Nephron progenitor cell (in vitro differentiated cells): ENCODE data around the gene TRPC3.
A peak's percentile ranks its signal among the peaks of the same experiment; 100 is the strongest.

Source experiments
- DNase-seq: peaks from one replicate; pipeline ENCODE4 v3.0.0; 2021
- H3K27ac Mint-ChIP-seq: 2 replicates; pipeline ENCODE4 v1.8.0; 2021; ENCODE audit warnings: mild to moderate bottlenecking, moderate library complexity, mixed read lengths
- H3K27me3 Mint-ChIP-seq: 2 replicates; pipeline ENCODE4 v1.8.0; 2021; ENCODE audit warnings: mild to moderate bottlenecking, low read depth, mixed read lengths; ENCODE audit not compliant: poor library complexity
- H3K36me3 Mint-ChIP-seq: 2 replicates; pipeline ENCODE4 v1.8.0; 2021; ENCODE audit warnings: low read depth, mixed read lengths
- H3K4me1 Mint-ChIP-seq: 2 replicates; pipeline ENCODE4 v1.8.0; 2021; ENCODE audit warnings: mixed read lengths
- H3K4me3 Mint-ChIP-seq: 2 replicates; pipeline ENCODE4 v1.8.0; 2021; ENCODE audit warnings: mild to moderate bottlenecking, moderate library complexity, mixed read lengths
- H3K9me3 Mint-ChIP-seq: 2 replicates; pipeline ENCODE4 v1.8.0; 2021; ENCODE audit warnings: mild to moderate bottlenecking, moderate library complexity, mixed read lengths
- TF ChIP-seq, protein P1 (sequence below): fragments of 200-600 bp; sonication (generic); IDR thresholded peaks from 2 replicates; pipeline ENCODE4 v1.5.0; 2021; ENCODE audit warnings: antibody characterized with exemption

The TRPC3 gene

DNA sequence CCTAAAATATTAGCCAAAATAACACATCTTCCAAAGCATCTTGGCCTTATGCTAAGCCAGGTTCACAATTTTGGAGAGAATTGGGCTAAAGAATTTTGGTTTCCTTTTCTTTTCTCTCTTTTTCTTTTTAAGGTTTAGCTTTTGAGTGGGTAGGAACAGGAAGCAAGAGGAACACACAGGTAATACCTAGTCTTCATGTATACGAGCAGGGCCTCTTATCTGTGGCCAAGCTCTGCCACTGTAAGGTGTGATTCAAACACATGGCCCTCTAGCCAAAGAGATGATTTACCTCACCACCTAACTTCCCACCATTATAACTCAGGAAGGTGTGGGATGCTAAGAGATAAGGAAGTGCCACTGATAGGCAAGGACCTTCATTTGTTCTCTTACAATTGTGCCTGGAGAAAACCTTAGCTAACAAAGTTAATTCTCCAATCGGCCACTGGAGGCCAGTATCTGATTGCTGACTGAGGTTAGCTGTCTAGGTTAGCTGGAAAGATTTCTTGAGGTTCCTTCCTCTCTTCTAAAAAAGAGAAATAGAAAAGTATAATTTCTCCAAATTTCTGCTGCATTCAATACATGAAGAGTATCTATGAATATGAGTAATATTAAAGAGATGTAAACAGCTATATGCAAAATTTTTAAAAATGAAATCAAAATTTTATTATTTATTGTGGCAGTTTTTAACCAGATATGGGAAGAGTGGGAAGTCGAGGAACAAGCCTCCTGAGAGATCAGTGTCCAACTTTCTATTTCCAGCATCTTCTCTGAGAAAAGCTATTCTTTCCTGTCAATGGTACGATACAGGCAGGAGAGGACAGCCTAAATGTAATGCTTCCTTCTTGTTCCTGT is 51.5 kb downstream of the TRPC3 start:
- TF ChIP-seq, protein P1, sequence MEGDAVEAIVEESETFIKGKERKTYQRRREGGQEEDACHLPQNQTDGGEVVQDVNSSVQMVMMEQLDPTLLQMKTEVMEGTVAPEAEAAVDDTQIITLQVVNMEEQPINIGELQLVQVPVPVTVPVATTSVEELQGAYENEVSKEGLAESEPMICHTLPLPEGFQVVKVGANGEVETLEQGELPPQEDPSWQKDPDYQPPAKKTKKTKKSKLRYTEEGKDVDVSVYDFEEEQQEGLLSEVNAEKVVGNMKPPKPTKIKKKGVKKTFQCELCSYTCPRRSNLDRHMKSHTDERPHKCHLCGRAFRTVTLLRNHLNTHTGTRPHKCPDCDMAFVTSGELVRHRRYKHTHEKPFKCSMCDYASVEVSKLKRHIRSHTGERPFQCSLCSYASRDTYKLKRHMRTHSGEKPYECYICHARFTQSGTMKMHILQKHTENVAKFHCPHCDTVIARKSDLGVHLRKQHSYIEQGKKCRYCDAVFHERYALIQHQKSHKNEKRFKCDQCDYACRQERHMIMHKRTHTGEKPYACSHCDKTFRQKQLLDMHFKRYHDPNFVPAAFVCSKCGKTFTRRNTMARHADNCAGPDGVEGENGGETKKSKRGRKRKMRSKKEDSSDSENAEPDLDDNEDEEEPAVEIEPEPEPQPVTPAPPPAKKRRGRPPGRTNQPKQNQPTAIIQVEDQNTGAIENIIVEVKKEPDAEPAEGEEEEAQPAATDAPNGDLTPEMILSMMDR: peak; percentile 87
- Mint-ChIP-seq H3K9me3 (no peaks in the 10 kb centered on the region), H3K36me3 (no peaks in the 10 kb centered on the region), H3K4me1 (no peaks in the 10 kb centered on the region), H3K27ac (no peak overlapping the region), H3K4me3 (no peak overlapping the region), H3K27me3 (peaks cover 11% of the 10 kb centered on the region)
- peak; percentile 56 for DNase-seq

DNA sequence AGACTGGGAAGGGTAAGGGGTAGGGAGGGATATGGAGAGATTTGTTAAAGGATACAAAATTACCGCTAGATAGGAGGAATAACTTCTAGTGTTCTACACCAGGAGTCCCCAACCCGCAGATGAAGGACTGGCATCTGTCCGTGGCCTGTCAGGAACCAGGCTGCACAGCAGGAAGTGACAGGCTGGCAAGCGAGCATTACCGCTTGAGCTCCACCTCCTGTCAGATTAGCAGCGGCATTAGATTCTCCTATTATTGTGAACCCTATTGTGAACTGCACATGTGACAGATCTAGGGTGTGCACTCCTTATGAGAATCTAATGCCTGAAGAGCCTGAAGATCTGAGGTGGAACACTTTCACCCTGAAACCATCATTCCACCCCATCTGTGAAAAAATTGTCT is 53.7 kb downstream of the TRPC3 start:
- DNase-seq: no peak
- Mint-ChIP-seq H3K27ac (no peak overlapping the region), H3K4me3 (no peak overlapping the region), H3K9me3 (no peaks in the 10 kb centered on the region), H3K27me3 (peaks cover 16% of the 10 kb centered on the region), H3K36me3 (no peaks in the 10 kb centered on the region), H3K4me1 (no peaks in the 10 kb centered on the region)
- TF ChIP-seq, protein P1: no peak

DNA sequence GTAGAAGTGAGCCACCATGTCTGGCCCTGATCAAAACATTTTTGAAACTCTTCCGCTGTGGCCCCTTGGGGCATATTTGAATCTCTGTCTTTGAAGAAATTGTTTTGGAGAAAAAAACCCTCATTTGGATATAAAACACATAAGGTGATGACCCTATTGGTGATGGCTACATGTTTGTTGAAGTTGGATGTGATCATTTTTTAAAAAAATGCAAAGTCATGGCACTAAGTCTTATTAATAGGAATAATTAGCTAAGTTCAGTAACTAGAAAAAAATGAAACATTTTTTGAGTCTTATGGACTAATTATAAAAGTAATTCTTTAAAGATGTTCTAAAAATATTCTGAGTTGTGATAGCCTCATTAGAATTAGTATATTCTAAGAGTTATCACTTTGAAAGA is 63.7 kb downstream of the TRPC3 start:
- Mint-ChIP-seq H3K4me3 (no peak overlapping the region), H3K27me3 (peaks cover 4% of the 10 kb centered on the region), H3K9me3 (no peaks in the 10 kb centered on the region), H3K4me1 (no peaks in the 10 kb centered on the region), H3K27ac (no peak overlapping the region), H3K36me3 (no peaks in the 10 kb centered on the region)
- TF ChIP-seq, protein P1: no peak
- DNase-seq: no peak

DNA sequence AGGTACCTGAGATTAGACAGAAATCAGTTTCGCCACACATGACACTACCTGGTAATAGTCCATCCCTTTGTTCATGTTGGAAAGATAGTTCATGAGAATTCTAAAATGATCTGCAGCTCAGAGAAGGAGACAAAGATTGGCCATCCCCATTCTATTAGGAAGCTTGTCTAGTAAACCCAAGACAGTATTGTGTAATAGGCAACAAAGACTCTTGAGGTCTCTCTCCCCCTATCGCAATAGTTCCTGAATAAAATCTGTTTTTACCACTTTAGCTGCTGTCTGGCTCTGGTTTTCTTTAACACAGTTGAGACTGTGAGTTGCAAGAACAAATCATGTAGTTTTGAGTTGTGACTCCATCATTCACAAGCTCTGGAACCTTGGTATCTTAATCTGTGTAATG is 66.7 kb downstream of the TRPC3 start:
- Mint-ChIP-seq H3K27ac (no peak overlapping the region), H3K36me3 (no peaks in the 10 kb centered on the region), H3K4me1 (no peaks in the 10 kb centered on the region), H3K4me3 (no peak overlapping the region), H3K27me3 (peaks cover 4% of the 10 kb centered on the region), H3K9me3 (no peaks in the 10 kb centered on the region)
- no peak for DNase-seq
- TF ChIP-seq, protein P1: no peak

DNA sequence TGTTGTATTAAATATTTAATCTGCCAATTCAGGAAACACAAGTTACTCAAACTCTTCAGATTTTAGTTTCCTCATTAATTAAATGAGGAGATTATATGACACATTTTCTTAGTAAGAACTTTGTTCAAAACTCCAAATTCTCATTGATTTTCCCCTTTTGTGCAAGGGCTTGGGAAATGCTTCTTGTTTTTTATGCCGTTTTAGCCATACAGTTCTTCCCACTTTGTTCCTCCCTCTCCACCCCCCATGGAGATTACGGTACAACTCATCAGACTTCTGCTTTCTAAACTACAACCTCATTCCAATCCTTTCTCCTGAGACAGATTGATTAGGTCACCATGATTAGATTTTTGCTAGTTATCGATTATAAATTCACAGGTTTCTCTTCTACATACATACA is 70.7 kb downstream of the TRPC3 start:
- H3K36me3 Mint-ChIP-seq: no peaks in the 10 kb centered on the region
- no peaks in the 10 kb centered on the region for H3K4me1 Mint-ChIP-seq
- H3K27me3 Mint-ChIP-seq: peaks cover 4% of the 10 kb centered on the region
- no peaks in the 10 kb centered on the region for H3K9me3 Mint-ChIP-seq
- TF ChIP-seq, protein P1: no peak
- no peak for DNase-seq
- H3K27ac Mint-ChIP-seq: no peak overlapping the region
- H3K4me3 Mint-ChIP-seq: no peak overlapping the region

DNA sequence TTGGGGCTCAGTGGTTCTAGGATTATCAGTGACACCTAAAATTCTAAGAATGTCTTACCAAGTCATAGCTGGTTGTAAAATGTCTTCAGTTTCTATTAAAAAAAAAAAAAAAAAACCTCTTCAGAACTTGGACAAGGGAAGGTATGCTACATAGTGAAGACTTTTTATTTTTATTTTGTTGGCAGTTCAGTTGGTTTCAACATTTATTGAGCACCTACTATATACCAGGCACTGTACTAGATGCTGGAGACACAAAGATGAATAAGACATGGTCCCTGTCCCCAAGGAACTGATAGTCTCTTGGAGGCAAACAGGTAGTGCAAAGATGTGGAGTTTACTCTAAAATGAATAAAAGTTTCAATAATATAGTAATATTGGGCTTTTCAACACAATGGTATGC is 72.7 kb downstream of the TRPC3 start:
- DNase-seq: no peak
- TF ChIP-seq, protein P1: no peak
- no peaks in the 10 kb centered on the region for H3K4me1 Mint-ChIP-seq

More for the DNA sequence above, 72.7 kb downstream of the TRPC3 start:
- Mint-ChIP-seq H3K4me3 (no peak overlapping the region), H3K36me3 (no peaks in the 10 kb centered on the region), H3K27ac (no peak overlapping the region), H3K9me3 (no peaks in the 10 kb centered on the region), H3K27me3 (no peaks in the 10 kb centered on the region)
